Measurements from ENCODE around the gene EXTL1. TPM values are rescaled to one million over a fixed set of nuclear protein-coding genes. Genes with fewer than 3 reads are reported as not detected.

EXTL1 gene
- total RNA-seq, 1 experiment from 2014 or later, result 1.0 TPM

DNA sequence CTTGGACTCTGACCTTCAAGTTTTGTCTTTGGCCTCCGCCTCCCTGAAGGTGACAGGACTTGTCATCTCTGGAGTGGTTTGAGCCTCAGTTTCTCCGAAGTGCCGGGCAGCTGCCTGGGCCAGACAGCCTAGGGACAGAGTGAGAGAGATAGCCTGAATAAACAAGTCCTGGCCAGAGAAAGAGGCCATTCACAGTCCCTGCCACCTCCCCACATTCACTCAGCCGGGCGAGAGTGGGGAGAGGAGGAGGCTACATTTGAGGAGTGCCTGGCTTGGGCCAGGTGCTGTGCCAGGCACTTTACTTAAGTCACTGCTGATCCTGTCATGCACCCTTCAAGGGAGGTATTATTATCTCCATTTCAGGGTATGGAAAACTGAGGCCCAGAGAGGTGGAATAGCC is 3.5 kb downstream of the EXTL1 start:
- Histone ChIP-seq H3K14ac (ENCODE audit: insufficient read depth, low read length) (no peak overlapping the region), H2AFZ (ENCODE audit: low read length) (no peak overlapping the region), H3K27me3 (ENCODE audit: insufficient read depth, low read length) (no peaks in the 10 kb centered on the region), H2BK120ac (ENCODE audit: low read depth, low read length, poor library complexity, severe bottlenecking) (no peak overlapping the region), H3K23ac (ENCODE audit: insufficient read length, low read depth, low read length) (no peak overlapping the region), H3K79me1 (ENCODE audit: insufficient read depth, low read depth, low read length, poor library complexity, severe bottlenecking) (no peaks in the 10 kb centered on the region), H3K56ac (ENCODE audit: insufficient read length, low read depth, low read length) (no peak overlapping the region), H3K9me3 (ENCODE audit: control insufficient read depth, low read depth, low read length) (no peaks in the 10 kb centered on the region), H2BK5ac (ENCODE audit: insufficient read length, low read length) (no peak overlapping the region), H3K79me2 (ENCODE audit: insufficient read depth, low read length) (no peaks in the 10 kb centered on the region), H2BK15ac (ENCODE audit: low read depth, low read length) (no peak overlapping the region), H3T11ph (ENCODE audit: low read length) (no peak overlapping the region), H3K4ac (ENCODE audit: low read depth, low read length) (no peak overlapping the region), H2BK20ac (ENCODE audit: low read depth, low read length, poor library complexity, severe bottlenecking) (no peak overlapping the region), H4K91ac (ENCODE audit: insufficient read length, low read depth, low read length) (no peak overlapping the region), H3K9ac (ENCODE audit: extremely low read depth, insufficient read length, low read length) (no peak overlapping the region), H3K18ac (ENCODE audit: insufficient read length, low read depth, low read length) (no peak overlapping the region), H3K23me2 (ENCODE audit: insufficient read length, low read depth, low read length, poor library complexity, severe bottlenecking) (no peaks in the 10 kb centered on the region), H4K8ac (replicated peaks; ENCODE audit: insufficient read length, low read depth, low read length) (no peak overlapping the region), H3K4me2 (ENCODE audit: insufficient read depth, insufficient read length, low read length) (no peak overlapping the region), H2AK5ac (ENCODE audit: insufficient read length, low read length) (no peak overlapping the region), H2BK12ac (ENCODE audit: insufficient read length, low read depth, low read length) (no peak overlapping the region), H4K5ac (ENCODE audit: insufficient read length, low read depth, low read length) (no peak overlapping the region), H4K20me1 (ENCODE audit: control insufficient read depth, insufficient read depth, insufficient read length) (no peaks in the 10 kb centered on the region), H3K4me1 (ENCODE audit: insufficient read depth, low read length) (no peaks in the 10 kb centered on the region), H3K27ac (ENCODE audit: insufficient read length, low read depth, low read length) (no peak overlapping the region)
- no peak overlapping the region for H3K4me3 Mint-ChIP-seq
- TF ChIP-seq, protein P1, sequence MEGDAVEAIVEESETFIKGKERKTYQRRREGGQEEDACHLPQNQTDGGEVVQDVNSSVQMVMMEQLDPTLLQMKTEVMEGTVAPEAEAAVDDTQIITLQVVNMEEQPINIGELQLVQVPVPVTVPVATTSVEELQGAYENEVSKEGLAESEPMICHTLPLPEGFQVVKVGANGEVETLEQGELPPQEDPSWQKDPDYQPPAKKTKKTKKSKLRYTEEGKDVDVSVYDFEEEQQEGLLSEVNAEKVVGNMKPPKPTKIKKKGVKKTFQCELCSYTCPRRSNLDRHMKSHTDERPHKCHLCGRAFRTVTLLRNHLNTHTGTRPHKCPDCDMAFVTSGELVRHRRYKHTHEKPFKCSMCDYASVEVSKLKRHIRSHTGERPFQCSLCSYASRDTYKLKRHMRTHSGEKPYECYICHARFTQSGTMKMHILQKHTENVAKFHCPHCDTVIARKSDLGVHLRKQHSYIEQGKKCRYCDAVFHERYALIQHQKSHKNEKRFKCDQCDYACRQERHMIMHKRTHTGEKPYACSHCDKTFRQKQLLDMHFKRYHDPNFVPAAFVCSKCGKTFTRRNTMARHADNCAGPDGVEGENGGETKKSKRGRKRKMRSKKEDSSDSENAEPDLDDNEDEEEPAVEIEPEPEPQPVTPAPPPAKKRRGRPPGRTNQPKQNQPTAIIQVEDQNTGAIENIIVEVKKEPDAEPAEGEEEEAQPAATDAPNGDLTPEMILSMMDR (conservative IDR thresholded peaks at IDR 0.05), result no peak
- peaks cover 9 to 26% of the 10 kb centered on the region in 2 experiments for H3K4me1 Mint-ChIP-seq
- H3K36me3 Mint-ChIP-seq (ENCODE audit: insufficient read depth in 1 of 3, low read depth in 3 of 3), result no peaks in the 10 kb centered on the region
- no peaks in the 10 kb centered on the region for H3K9me3 Mint-ChIP-seq
- H3K27me3 Mint-ChIP-seq (ENCODE audit: low read depth), result no peaks in the 10 kb centered on the region; the same call in none of the 2 replicates
- H3K27ac Mint-ChIP-seq, result no peak overlapping the region
- no CpG with 5 or more reads among the region's 5 CpGs for WGBS (ENCODE audit: extremely low coverage, insufficient read length, low lambda C conversion rate)
- no peak for DNase-seq

Measured in H9 (cell line).